GM19239 (cell line): ENCODE results near the gene SULT2B1.
"Not testable (repeated sequence)": the region's sequence is repeated elsewhere in the genome, so short reads cannot be mapped to it uniquely, and the experiment has no call there.

Source experiments
- DNase-seq: peaks from one replicate; pipeline ENCODE4 v3.0.0; 2011; ENCODE audit warnings: low spot score; ENCODE audit not compliant: insufficient read length
- FAIRE-seq: peaks from 2 replicates; lab custom pipeline; 2011; peaks lifted over from hg19 to GRCh38; lab: Jason Lieb, UNC

SULT2B1 gene

GRCh38 chr19:48524732-48525131 lies 27.2 kb upstream of the SULT2B1 start:
- no peak for FAIRE-seq
- no peak for DNase-seq

- FAIRE-seq: no peak
- no peak for DNase-seq
Observed at GRCh38 chr19:48529156-48529555, 22.8 kb upstream of the SULT2B1 start.

GRCh38 chr19:48530066-48530720 lies 21.8 kb upstream of the SULT2B1 start:
- DNase-seq (no peak), FAIRE-seq (no peak)

- DNase-seq (no peak), FAIRE-seq (no peak)
Observed at GRCh38 chr19:48530770-48531169, 21.2 kb upstream of the SULT2B1 start.

- DNase-seq (no peak), FAIRE-seq (no peak)
Observed at GRCh38 chr19:48533770-48534169, 18.2 kb upstream of the SULT2B1 start.

- DNase-seq (no peak), FAIRE-seq (no peak)
Observed at GRCh38 chr19:48537541-48537940, 14.4 kb upstream of the SULT2B1 start.

- not testable (repeated sequence) for FAIRE-seq, DNase-seq
Observed at GRCh38 chr19:48538057-48538456, 13.9 kb upstream of the SULT2B1 start.

GRCh38 chr19:48539503-48540096 lies 12.4 kb upstream of the SULT2B1 start:
- DNase-seq (no peak), FAIRE-seq (no peak)

- DNase-seq (no peak), FAIRE-seq (no peak)
Observed at GRCh38 chr19:48540110-48540509, 11.9 kb upstream of the SULT2B1 start.

GRCh38 chr19:48541813-48542212 lies 10.2 kb upstream of the SULT2B1 start:
- no peak for FAIRE-seq
- no peak for DNase-seq

GRCh38 chr19:48543121-48543710 lies 8.8 kb upstream of the SULT2B1 start:
- FAIRE-seq (no peak), DNase-seq (no peak)

- FAIRE-seq (no peak), DNase-seq (no peak)
Observed at GRCh38 chr19:48544856-48545750, 6.9 kb upstream of the SULT2B1 start.

GRCh38 chr19:48547722-48548121 lies 4.2 kb upstream of the SULT2B1 start:
- DNase-seq (no peak), FAIRE-seq (no peak)

- DNase-seq: no peak
- FAIRE-seq: no peak
Observed at GRCh38 chr19:48548253-48548911, 3.6 kb upstream of the SULT2B1 start.

GRCh38 chr19:48549380-48549779 lies 2.6 kb upstream of the SULT2B1 start:
- FAIRE-seq (no peak), DNase-seq (no peak)

- no peak for DNase-seq
- no peak for FAIRE-seq
Observed at GRCh38 chr19:48552406-48553322, 692 bp downstream of the SULT2B1 start.

GRCh38 chr19:48553676-48554384 lies 1.9 kb downstream of the SULT2B1 start:
- FAIRE-seq (no peak), DNase-seq (no peak)

GRCh38 chr19:48554385-48555091 lies 2.6 kb downstream of the SULT2B1 start:
- DNase-seq (no peak), FAIRE-seq (no peak)
